SK-N-SH treated with all-trans-retinoic acid at 6 μM for 48 hours (cell line): ENCODE measurements around the gene FOXA2.

Source experiments
- CSRNP3 ChIP-seq: fragments of 250-450 bp; sonication (Bioruptor Pico); IDR thresholded peaks from 2 replicates; pipeline ENCODE4 v1.5.1; 2021; ENCODE audit warnings: mild to moderate bottlenecking, moderate library complexity
- ESRRG ChIP-seq: fragments of 250-450 bp; sonication (Bioruptor Pico); IDR thresholded peaks from 2 replicates; pipeline ENCODE4 v1.6.1; 2021; ENCODE audit warnings: mild to moderate bottlenecking
- OSR1 ChIP-seq: fragments of 250-450 bp; sonication (Bioruptor Pico); IDR thresholded peaks from 2 replicates; pipeline ENCODE4 v1.8.0; 2022; ENCODE audit warnings: moderate library complexity, mild to moderate bottlenecking, inconsistent platforms
- PPARA ChIP-seq: fragments of 250-450 bp; sonication (Bioruptor Pico); IDR thresholded peaks from 2 replicates; pipeline ENCODE4 v1.5.0; 2020; ENCODE audit warnings: mild to moderate bottlenecking, borderline replicate concordance
- TOX ChIP-seq: fragments of 250-450 bp; sonication (Bioruptor Pico); IDR thresholded peaks from 2 replicates; pipeline ENCODE4 v1.8.0; 2021; ENCODE audit warnings: mild to moderate bottlenecking, moderate library complexity, borderline replicate concordance
- TSHZ2 ChIP-seq: fragments of 250-450 bp; sonication (Bioruptor Pico); IDR thresholded peaks from 2 replicates; pipeline ENCODE4 v1.5.0; 2020; ENCODE audit warnings: mild to moderate bottlenecking, moderate library complexity
- ZFP3 ChIP-seq: fragments of 250-450 bp; sonication (Bioruptor Pico); IDR thresholded peaks from 2 replicates; pipeline ENCODE4 v1.5.0; 2020; ENCODE audit warnings: mild to moderate bottlenecking, moderate library complexity
- ZFP30 ChIP-seq: fragments of 450-650 bp; formaldehyde crosslinking; IDR thresholded peaks from 2 replicates; pipeline ENCODE4 v1.5.0; 2022; ENCODE audit warnings: mild to moderate bottlenecking, moderate library complexity

- TF ChIP-seq ZFP30 (CRISPR knock-in tag) (no peak), ESRRG (CRISPR knock-in tag) (no peak), ZFP3 (CRISPR knock-in tag) (no peak), OSR1 (CRISPR knock-in tag) (no peak), TOX (CRISPR knock-in tag) (no peak), CSRNP3 (CRISPR knock-in tag) (no peak), PPARA (CRISPR knock-in tag) (no peak), TSHZ2 (no peak)
Measured at GRCh38 chr20:22561965-22562577, 22.3 kb downstream of the FOXA2 start.
